SK-N-SH treated with all-trans-retinoic acid at 6 μM for 48 hours (cell line): ENCODE data around the gene KCNA2.

ENCODE experiments used
- ATAC-seq: fragments of 200-7000 bp; cut with Tn5 transposase; 3 replicates; pipeline ENCODE4 v1.9.1; 2020; ENCODE audit warnings: mild to moderate bottlenecking, moderate library complexity
- ARNTL ChIP-seq: fragments of 450-650 bp; formaldehyde crosslinking; IDR thresholded peaks from 2 replicates; pipeline ENCODE4 v1.5.0; 2020; ENCODE audit warnings: low read depth, mild to moderate bottlenecking, moderate library complexity, borderline replicate concordance
- BACH2 ChIP-seq: fragments of 250-450 bp; sonication (Bioruptor Pico); IDR thresholded peaks from 2 replicates; pipeline ENCODE4 v1.9.0; 2021; ENCODE audit warnings: mild to moderate bottlenecking, borderline replicate concordance
- CSDC2 ChIP-seq: fragments of 250-450 bp; sonication (Bioruptor Pico); IDR thresholded peaks from 2 replicates; pipeline ENCODE4 v1.5.0; 2020; ENCODE audit warnings: mild to moderate bottlenecking, moderate library complexity
- ESRRG ChIP-seq: fragments of 250-450 bp; sonication (Bioruptor Pico); IDR thresholded peaks from 2 replicates; pipeline ENCODE4 v1.6.1; 2021; ENCODE audit warnings: mild to moderate bottlenecking
- GLIS3 ChIP-seq: fragments of 250-450 bp; sonication (Bioruptor Pico); IDR thresholded peaks from 2 replicates; pipeline ENCODE4 v1.5.0; 2020; ENCODE audit warnings: mild to moderate bottlenecking, moderate library complexity
- ISL1 ChIP-seq: fragments of 250-450 bp; sonication (Bioruptor Pico); IDR thresholded peaks from 2 replicates; pipeline ENCODE4 v2.1.2; 2022; ENCODE audit warnings: mild to moderate bottlenecking, moderate library complexity
- OSR1 ChIP-seq: fragments of 250-450 bp; sonication (Bioruptor Pico); IDR thresholded peaks from 2 replicates; pipeline ENCODE4 v1.8.0; 2022; ENCODE audit warnings: moderate library complexity, mild to moderate bottlenecking, inconsistent platforms
- PPARA ChIP-seq: fragments of 250-450 bp; sonication (Bioruptor Pico); IDR thresholded peaks from 2 replicates; pipeline ENCODE4 v1.5.0; 2020; ENCODE audit warnings: mild to moderate bottlenecking, borderline replicate concordance
- RARB ChIP-seq: fragments of 250-450 bp; sonication (Bioruptor Pico); IDR thresholded peaks from 2 replicates; pipeline ENCODE4 v1.8.0; 2021; ENCODE audit warnings: mild to moderate bottlenecking, moderate library complexity
- SNAI2 ChIP-seq: fragments of 250-450 bp; sonication (Bioruptor Pico); IDR thresholded peaks from 2 replicates; pipeline ENCODE4 v1.5.0; 2020; ENCODE audit warnings: mild to moderate bottlenecking, moderate library complexity
- TCF4 ChIP-seq: fragments of 250-450 bp; sonication (Bioruptor Pico); IDR thresholded peaks from 2 replicates; pipeline ENCODE4 v1.8.0; 2021; ENCODE audit warnings: mild to moderate bottlenecking, moderate library complexity, borderline replicate concordance
- TOX ChIP-seq: fragments of 250-450 bp; sonication (Bioruptor Pico); IDR thresholded peaks from 2 replicates; pipeline ENCODE4 v1.8.0; 2021; ENCODE audit warnings: mild to moderate bottlenecking, moderate library complexity, borderline replicate concordance
- ZC3H10 ChIP-seq: fragments of 250-450 bp; sonication (Bioruptor Pico); IDR thresholded peaks from 2 replicates; pipeline ENCODE4 v1.5.1; 2021; ENCODE audit warnings: mild to moderate bottlenecking, moderate library complexity
- ZFP3 ChIP-seq: fragments of 250-450 bp; sonication (Bioruptor Pico); IDR thresholded peaks from 2 replicates; pipeline ENCODE4 v1.5.0; 2020; ENCODE audit warnings: mild to moderate bottlenecking, moderate library complexity
- ZFP30 ChIP-seq: fragments of 450-650 bp; formaldehyde crosslinking; IDR thresholded peaks from 2 replicates; pipeline ENCODE4 v1.5.0; 2022; ENCODE audit warnings: mild to moderate bottlenecking, moderate library complexity
- ZNF565 ChIP-seq: fragments of 450-650 bp; formaldehyde crosslinking; conservative IDR thresholded peaks from 2 replicates; pipeline ENCODE4 v1.5.0; 2020; ENCODE audit warnings: low read depth, mild to moderate bottlenecking, moderate library complexity
- ZNF70 ChIP-seq: fragments of 450-650 bp; formaldehyde crosslinking; IDR thresholded peaks from 2 replicates; pipeline ENCODE4 v1.5.0; 2020; ENCODE audit warnings: mild to moderate bottlenecking, moderate library complexity
- ZNF8 ChIP-seq: fragments of 450-650 bp; formaldehyde crosslinking; IDR thresholded peaks from 2 replicates; pipeline ENCODE4 v1.5.0; 2020; ENCODE audit warnings: mild to moderate bottlenecking, moderate library complexity
- TF ChIP-seq, protein P1 (sequence below): fragments of 250-450 bp; sonication (Bioruptor Pico); IDR thresholded peaks from 2 replicates; pipeline ENCODE4 v1.8.0; 2020; ENCODE audit warnings: mild to moderate bottlenecking, moderate library complexity, borderline replicate concordance
- TF ChIP-seq, protein P2 (sequence below): fragments of 250-450 bp; sonication (Bioruptor Pico); IDR thresholded peaks from 2 replicates; pipeline ENCODE4 v1.8.0; 2021; ENCODE audit warnings: low read depth, mild to moderate bottlenecking, moderate library complexity, borderline replicate concordance
- TF ChIP-seq, protein P3 (sequence below): fragments of 250-450 bp; sonication (Bioruptor Pico); IDR thresholded peaks from 2 replicates; pipeline ENCODE4 v1.5.0; 2020; ENCODE audit warnings: mild to moderate bottlenecking, moderate library complexity
- TF ChIP-seq, protein P4 (sequence below): fragments of 250-450 bp; sonication (Bioruptor Pico); IDR thresholded peaks from 2 replicates; pipeline ENCODE4 v1.5.1; 2020; ENCODE audit warnings: low read depth, mild to moderate bottlenecking, moderate library complexity
- TF ChIP-seq, protein P5 (sequence below): fragments of 250-450 bp; sonication (Bioruptor Pico); IDR thresholded peaks from 2 replicates; pipeline ENCODE4 v1.5.1; 2021; ENCODE audit warnings: mild to moderate bottlenecking, moderate library complexity

The KCNA2 gene

DNA sequence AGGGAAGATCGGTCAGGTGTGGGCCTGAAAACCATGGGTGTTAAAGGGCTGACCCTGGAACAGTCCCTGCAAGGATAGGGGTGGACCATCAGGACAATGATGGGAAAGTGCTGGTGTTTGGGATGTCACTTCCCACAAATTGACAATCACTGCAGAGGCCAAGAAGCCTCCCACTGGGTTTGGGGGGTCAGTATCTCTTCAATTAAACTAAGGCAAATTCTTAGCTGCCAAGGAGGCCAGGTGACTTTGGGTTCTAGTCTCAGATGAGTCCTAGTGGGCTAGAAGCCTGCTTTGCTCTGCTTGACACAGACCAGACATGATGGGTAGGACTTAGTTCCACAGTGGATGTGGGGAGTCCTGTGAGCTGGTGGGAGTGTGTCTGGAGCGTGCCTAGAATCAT is 29.3 kb upstream of the KCNA2 start:
- ATAC-seq: no peak
- TF ChIP-seq RARB (CRISPR knock-in tag) (no peak), ZNF565 (CRISPR knock-in tag) (no peak), ZC3H10 (CRISPR knock-in tag) (no peak), SNAI2 (CRISPR knock-in tag) (no peak), PPARA (CRISPR knock-in tag) (no peak), ZFP3 (CRISPR knock-in tag) (no peak), TCF4 (CRISPR knock-in tag) (no peak), ZNF8 (CRISPR knock-in tag) (no peak), ZFP30 (CRISPR knock-in tag) (no peak)
- TF ChIP-seq, protein P1, sequence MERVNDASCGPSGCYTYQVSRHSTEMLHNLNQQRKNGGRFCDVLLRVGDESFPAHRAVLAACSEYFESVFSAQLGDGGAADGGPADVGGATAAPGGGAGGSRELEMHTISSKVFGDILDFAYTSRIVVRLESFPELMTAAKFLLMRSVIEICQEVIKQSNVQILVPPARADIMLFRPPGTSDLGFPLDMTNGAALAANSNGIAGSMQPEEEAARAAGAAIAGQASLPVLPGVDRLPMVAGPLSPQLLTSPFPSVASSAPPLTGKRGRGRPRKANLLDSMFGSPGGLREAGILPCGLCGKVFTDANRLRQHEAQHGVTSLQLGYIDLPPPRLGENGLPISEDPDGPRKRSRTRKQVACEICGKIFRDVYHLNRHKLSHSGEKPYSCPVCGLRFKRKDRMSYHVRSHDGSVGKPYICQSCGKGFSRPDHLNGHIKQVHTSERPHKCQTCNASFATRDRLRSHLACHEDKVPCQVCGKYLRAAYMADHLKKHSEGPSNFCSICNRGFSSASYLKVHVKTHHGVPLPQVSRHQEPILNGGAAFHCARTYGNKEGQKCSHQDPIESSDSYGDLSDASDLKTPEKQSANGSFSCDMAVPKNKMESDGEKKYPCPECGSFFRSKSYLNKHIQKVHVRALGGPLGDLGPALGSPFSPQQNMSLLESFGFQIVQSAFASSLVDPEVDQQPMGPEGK (CRISPR knock-in tag): no peak
- TF ChIP-seq, protein P2, sequence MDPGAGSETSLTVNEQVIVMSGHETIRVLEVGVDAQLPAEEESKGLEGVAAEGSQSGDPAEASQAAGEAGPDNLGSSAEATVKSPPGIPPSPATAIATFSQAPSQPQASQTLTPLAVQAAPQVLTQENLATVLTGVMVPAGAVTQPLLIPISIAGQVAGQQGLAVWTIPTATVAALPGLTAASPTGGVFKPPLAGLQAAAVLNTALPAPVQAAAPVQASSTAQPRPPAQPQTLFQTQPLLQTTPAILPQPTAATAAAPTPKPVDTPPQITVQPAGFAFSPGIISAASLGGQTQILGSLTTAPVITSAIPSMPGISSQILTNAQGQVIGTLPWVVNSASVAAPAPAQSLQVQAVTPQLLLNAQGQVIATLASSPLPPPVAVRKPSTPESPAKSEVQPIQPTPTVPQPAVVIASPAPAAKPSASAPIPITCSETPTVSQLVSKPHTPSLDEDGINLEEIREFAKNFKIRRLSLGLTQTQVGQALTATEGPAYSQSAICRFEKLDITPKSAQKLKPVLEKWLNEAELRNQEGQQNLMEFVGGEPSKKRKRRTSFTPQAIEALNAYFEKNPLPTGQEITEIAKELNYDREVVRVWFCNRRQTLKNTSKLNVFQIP (CRISPR knock-in tag): no peak

DNA sequence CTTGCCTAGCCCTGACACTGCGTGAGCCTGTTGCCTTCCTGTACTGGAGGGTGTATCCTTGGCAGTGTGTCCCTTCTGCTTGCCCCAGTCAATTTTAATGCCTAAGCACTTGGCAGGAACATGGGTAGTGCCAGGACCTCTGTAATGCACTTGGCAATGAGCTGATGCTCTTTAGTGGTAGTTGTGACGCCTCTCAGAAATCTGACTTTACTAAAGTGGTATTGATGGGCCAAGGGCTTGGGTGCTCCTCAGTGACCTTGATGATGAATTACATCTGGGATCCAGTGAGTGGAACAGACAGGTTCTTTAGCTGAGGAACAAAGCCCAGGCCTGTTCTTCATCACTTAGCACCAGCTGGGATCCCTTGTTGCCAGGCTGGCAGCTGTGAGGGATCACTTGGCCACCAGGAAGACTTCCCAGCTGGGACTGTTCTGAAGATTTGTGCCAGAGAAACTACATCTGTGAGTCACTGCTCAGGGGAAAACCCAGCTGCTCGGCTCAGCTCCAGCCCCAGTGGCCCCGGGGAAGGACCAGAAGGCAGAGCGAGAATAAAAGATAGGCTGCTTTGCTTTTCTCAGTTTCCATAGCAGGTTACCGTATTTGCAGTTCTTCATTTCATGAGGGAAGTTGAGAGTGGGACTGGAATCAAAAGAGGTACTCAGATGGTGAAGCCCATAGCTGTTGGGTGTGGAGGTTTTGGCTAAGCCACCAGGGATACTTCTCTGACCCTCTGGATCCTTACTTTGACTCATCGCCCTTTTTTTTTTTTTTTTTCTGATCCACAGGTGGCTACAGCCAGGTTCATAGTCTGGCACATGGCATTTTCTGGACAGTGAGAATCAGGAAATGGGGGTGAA is 28.5 kb upstream of the KCNA2 start:
- no peak for ATAC-seq
- TF ChIP-seq ZNF8 (CRISPR knock-in tag) (no peak), BACH2 (CRISPR knock-in tag) (no peak)

DNA sequence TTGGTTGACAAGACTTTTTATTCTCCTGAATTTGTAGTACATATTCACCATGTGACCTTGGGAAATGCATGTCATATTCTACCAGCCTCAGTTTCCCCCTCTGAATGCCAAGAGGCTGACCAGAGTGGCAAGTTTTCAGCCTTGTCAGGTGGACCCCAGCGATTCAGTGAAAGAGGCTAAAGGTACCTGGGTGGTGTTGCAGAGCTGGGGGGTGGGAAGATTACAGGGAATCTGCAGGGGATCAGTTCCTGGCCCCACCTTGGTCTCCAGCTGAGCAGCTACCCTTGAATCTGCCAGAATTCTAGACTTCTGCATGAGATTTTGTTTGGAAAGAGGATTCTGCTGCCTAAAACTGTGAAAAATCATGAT is 27.9 kb upstream of the KCNA2 start:
- no peak for ATAC-seq
- TF ChIP-seq, protein P3, sequence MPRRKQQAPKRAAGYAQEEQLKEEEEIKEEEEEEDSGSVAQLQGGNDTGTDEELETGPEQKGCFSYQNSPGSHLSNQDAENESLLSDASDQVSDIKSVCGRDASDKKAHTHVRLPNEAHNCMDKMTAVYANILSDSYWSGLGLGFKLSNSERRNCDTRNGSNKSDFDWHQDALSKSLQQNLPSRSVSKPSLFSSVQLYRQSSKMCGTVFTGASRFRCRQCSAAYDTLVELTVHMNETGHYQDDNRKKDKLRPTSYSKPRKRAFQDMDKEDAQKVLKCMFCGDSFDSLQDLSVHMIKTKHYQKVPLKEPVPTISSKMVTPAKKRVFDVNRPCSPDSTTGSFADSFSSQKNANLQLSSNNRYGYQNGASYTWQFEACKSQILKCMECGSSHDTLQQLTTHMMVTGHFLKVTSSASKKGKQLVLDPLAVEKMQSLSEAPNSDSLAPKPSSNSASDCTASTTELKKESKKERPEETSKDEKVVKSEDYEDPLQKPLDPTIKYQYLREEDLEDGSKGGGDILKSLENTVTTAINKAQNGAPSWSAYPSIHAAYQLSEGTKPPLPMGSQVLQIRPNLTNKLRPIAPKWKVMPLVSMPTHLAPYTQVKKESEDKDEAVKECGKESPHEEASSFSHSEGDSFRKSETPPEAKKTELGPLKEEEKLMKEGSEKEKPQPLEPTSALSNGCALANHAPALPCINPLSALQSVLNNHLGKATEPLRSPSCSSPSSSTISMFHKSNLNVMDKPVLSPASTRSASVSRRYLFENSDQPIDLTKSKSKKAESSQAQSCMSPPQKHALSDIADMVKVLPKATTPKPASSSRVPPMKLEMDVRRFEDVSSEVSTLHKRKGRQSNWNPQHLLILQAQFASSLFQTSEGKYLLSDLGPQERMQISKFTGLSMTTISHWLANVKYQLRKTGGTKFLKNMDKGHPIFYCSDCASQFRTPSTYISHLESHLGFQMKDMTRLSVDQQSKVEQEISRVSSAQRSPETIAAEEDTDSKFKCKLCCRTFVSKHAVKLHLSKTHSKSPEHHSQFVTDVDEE (CRISPR knock-in tag): no peak
- TF ChIP-seq GLIS3 (CRISPR knock-in tag): no peak
- no peak for TF ChIP-seq ESRRG (CRISPR knock-in tag)

DNA sequence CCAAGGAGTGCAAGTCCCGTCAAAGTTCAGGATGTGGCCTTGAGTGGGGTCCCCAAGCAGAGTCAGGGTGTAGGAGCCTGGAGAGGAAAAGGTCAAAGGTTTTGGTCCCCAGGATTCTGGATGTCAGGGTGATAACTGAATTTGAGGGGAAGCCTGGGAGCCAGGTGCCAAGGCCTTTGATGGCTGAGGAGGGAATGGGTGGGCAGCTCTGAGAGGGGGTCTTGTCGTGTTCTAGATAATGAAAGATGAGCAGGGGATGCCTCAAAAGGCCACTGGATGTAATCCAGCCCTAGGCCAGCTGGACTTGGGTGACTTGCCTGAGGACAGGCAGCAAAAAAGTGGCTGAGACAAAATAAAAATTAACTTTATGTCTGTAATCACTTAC is 27.5 kb upstream of the KCNA2 start:
- TF ChIP-seq ARNTL (CRISPR knock-in tag): no peak
- no peak for TF ChIP-seq ESRRG (CRISPR knock-in tag)
- no peak for TF ChIP-seq BACH2 (CRISPR knock-in tag)
- TF ChIP-seq OSR1 (CRISPR knock-in tag): no peak
- TF ChIP-seq ZNF8 (CRISPR knock-in tag): no peak
- no peak for TF ChIP-seq CSDC2
- TF ChIP-seq ZC3H10 (CRISPR knock-in tag): no peak
- TF ChIP-seq, protein P4, sequence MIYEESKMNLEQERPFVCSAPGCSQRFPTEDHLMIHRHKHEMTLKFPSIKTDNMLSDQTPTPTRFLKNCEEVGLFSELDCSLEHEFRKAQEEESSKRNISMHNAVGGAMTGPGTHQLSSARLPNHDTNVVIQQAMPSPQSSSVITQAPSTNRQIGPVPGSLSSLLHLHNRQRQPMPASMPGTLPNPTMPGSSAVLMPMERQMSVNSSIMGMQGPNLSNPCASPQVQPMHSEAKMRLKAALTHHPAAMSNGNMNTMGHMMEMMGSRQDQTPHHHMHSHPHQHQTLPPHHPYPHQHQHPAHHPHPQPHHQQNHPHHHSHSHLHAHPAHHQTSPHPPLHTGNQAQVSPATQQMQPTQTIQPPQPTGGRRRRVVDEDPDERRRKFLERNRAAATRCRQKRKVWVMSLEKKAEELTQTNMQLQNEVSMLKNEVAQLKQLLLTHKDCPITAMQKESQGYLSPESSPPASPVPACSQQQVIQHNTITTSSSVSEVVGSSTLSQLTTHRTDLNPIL: no peak
- TF ChIP-seq TOX (CRISPR knock-in tag): no peak
- TF ChIP-seq, protein P5, sequence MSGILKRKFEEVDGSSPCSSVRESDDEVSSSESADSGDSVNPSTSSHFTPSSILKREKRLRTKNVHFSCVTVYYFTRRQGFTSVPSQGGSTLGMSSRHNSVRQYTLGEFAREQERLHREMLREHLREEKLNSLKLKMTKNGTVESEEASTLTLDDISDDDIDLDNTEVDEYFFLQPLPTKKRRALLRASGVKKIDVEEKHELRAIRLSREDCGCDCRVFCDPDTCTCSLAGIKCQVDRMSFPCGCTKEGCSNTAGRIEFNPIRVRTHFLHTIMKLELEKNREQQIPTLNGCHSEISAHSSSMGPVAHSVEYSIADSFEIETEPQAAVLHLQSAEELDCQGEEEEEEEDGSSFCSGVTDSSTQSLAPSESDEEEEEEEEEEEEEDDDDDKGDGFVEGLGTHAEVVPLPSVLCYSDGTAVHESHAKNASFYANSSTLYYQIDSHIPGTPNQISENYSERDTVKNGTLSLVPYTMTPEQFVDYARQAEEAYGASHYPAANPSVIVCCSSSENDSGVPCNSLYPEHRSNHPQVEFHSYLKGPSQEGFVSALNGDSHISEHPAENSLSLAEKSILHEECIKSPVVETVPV (CRISPR knock-in tag): no peak
- no peak for TF ChIP-seq ZNF70
- TF ChIP-seq, protein P2 (CRISPR knock-in tag): no peak
- no peak for TF ChIP-seq ISL1
- TF ChIP-seq SNAI2 (CRISPR knock-in tag): no peak
- no peak for TF ChIP-seq ZFP3 (CRISPR knock-in tag)
- TF ChIP-seq RARB (CRISPR knock-in tag): no peak
- no peak for ATAC-seq
